SHP77 (cell line): ENCODE data around the gene RAPGEFL1.
"Not testable (repeated sequence)": the region's sequence is repeated elsewhere in the genome, so short reads cannot be mapped to it uniquely, and the experiment has no call there.

Source experiments
- DNase-seq, 2 experiments: peaks; one replicate each; lab custom pipeline; 2025; lab: John Stamatoyannopoulos, UW

The RAPGEFL1 gene

GRCh38 chr17:40173778-40174135 is 3.5 kb upstream of the RAPGEFL1 start:
- no peak for DNase-seq

- DNase-seq: no peak
Observed at GRCh38 chr17:40174514-40174913, 2.8 kb upstream of the RAPGEFL1 start.

GRCh38 chr17:40175928-40176753 is 1.1 kb upstream of the RAPGEFL1 start:
- no peak for DNase-seq

- DNase-seq: no peak
Observed at GRCh38 chr17:40176754-40177110, 538 bp upstream of the RAPGEFL1 start.

- DNase-seq: no peak
Observed at GRCh38 chr17:40178021-40178601, 841 bp downstream of the RAPGEFL1 start.

- no peak for DNase-seq
Observed at GRCh38 chr17:40178660-40179059, 1.4 kb downstream of the RAPGEFL1 start.

GRCh38 chr17:40179923-40180659 is 2.8 kb downstream of the RAPGEFL1 start:
- no peak for DNase-seq

- no peak for DNase-seq
Observed at GRCh38 chr17:40180694-40181093, 3.4 kb downstream of the RAPGEFL1 start.

GRCh38 chr17:40181205-40181604 is 3.9 kb downstream of the RAPGEFL1 start:
- DNase-seq: no peak

GRCh38 chr17:40182606-40183005 is 5.3 kb downstream of the RAPGEFL1 start:
- DNase-seq: no peak

- DNase-seq: no peak
Observed at GRCh38 chr17:40187238-40187637, 10.0 kb downstream of the RAPGEFL1 start.

GRCh38 chr17:40188694-40189093 is 11.4 kb downstream of the RAPGEFL1 start:
- no peak for DNase-seq

GRCh38 chr17:40190197-40191021 is 13.1 kb downstream of the RAPGEFL1 start:
- peak; percentile 53 to 78 for DNase-seq

GRCh38 chr17:40191237-40192208 is 14.3 kb downstream of the RAPGEFL1 start:
- peak; percentile 48 to 75 for DNase-seq

GRCh38 chr17:40192961-40193360 is 15.7 kb downstream of the RAPGEFL1 start:
- no peak for DNase-seq

- DNase-seq: no peak
Observed at GRCh38 chr17:40194821-40195220, 17.6 kb downstream of the RAPGEFL1 start.

GRCh38 chr17:40197550-40197949 is 20.3 kb downstream of the RAPGEFL1 start:
- DNase-seq: no peak

- not testable (repeated sequence) for DNase-seq
Observed at GRCh38 chr17:40197965-40198456, 20.7 kb downstream of the RAPGEFL1 start.

GRCh38 chr17:40198576-40198975 is 21.3 kb downstream of the RAPGEFL1 start:
- no peak for DNase-seq

- DNase-seq: no peak
Observed at GRCh38 chr17:40203131-40203530, 25.9 kb downstream of the RAPGEFL1 start.

GRCh38 chr17:40206193-40206592 is 28.9 kb downstream of the RAPGEFL1 start:
- DNase-seq: not testable (repeated sequence)
